Panc1 (cell line): ENCODE results near the gene HSFX3.
"Not testable (repeated sequence)": the region's sequence is repeated elsewhere in the genome, so short reads cannot be mapped to it uniquely, and the experiment has no call there.

Experiments
- CTCF ChIP-seq: fragments of 450-650 bp; IDR thresholded peaks from 2 replicates; pipeline ENCODE4 v1.5.1; 2017; ENCODE audit warnings: mild to moderate bottlenecking
- POLR2AphosphoS5 ChIP-seq: IDR thresholded peaks from 2 replicates; pipeline ENCODE4 v1.6.1; 2012; ENCODE audit warnings: mild to moderate bottlenecking, low read depth, low read length, moderate library complexity
- REST ChIP-seq, 2 experiments: IDR thresholded peaks; 2 replicates each; pipeline ENCODE4 v1.6.1; 2011 to 2012; ENCODE audit warnings: low read depth in 2 of 2, control low read depth in 1 of 2, low read length in 1 of 2, mild to moderate bottlenecking in 1 of 2, moderate library complexity in 1 of 2; ENCODE audit not compliant: insufficient read depth in 1 of 2

- TF ChIP-seq CTCF; POLR2AphosphoS5; REST (IDR thresholded peaks at IDR 0.05; ENCODE audit: insufficient read depth in 1 of 2, low read depth in 2 of 2, low read length in 1 of 2): not testable (repeated sequence)
These were observed 23.8 kb downstream of the HSFX3 start for GRCh38 chrX:149525903-149526302.
